GM12878 (cell line): ENCODE results near the gene FHIP1A. TPM values are rescaled to one million over a fixed set of nuclear protein-coding genes. Genes with fewer than 3 reads are reported as not detected.

ENCODE experiments used
- ATF7 ChIP-seq: fragments of 450-650 bp; IDR thresholded peaks from 2 replicates; pipeline ENCODE4 v1.6.1; 2016; ENCODE audit warnings: low read depth, mild to moderate bottlenecking
- BACH1 ChIP-seq: fragments of 450-650 bp; IDR thresholded peaks from 2 replicates; pipeline ENCODE4 v1.6.1; 2017; ENCODE audit warnings: mild to moderate bottlenecking, borderline replicate concordance
- CHD2 ChIP-seq: IDR thresholded peaks from 2 replicates; pipeline ENCODE4 v1.6.1; 2011; ENCODE audit warnings: low read depth, low read length, improper control_type of control experiment, borderline replicate concordance
- CHD4 ChIP-seq: fragments of 200-600 bp; sonication (generic); IDR thresholded peaks from 2 replicates; pipeline ENCODE4 v1.6.1; 2016; ENCODE audit warnings: mild to moderate bottlenecking
- CREM ChIP-seq: IDR thresholded peaks from 2 replicates; pipeline ENCODE4 v1.6.1; 2014; ENCODE audit warnings: antibody characterized with exemption, low read depth
- EP300 ChIP-seq, 2 experiments: fragments of 150-350 bp in 1 of 2; IDR thresholded peaks; 2 replicates each; pipeline ENCODE4 v1.6.1; 2011 to 2012; ENCODE audit warnings: low read depth in 2 of 2, low read length in 2 of 2, borderline replicate concordance in 1 of 2, improper control_type of control experiment in 1 of 2, inconsistent platforms in 1 of 2; ENCODE audit not compliant: control insufficient read depth in 1 of 2
- HCFC1 ChIP-seq: fragments of 150-350 bp; IDR thresholded peaks from 2 replicates; pipeline ENCODE4 v1.6.1; 2014; ENCODE audit warnings: low read length
- HSF1 ChIP-seq: fragments of 150-350 bp; IDR thresholded peaks from 2 replicates; pipeline ENCODE4 v1.6.1; 2014; ENCODE audit warnings: mild to moderate bottlenecking, low read depth, low read length
- KDM1A ChIP-seq: fragments of 200-600 bp; sonication (generic); IDR thresholded peaks from 2 replicates; pipeline ENCODE4 v1.6.1; 2016; ENCODE audit warnings: borderline replicate concordance
- LARP7 ChIP-seq: fragments of 450-650 bp; IDR thresholded peaks from 2 replicates; pipeline ENCODE4 v1.6.1; 2017; ENCODE audit warnings: mild to moderate bottlenecking
- MEF2B ChIP-seq: fragments of 450-650 bp; IDR thresholded peaks from 2 replicates; pipeline ENCODE4 v1.6.1; 2018; ENCODE audit warnings: mild to moderate bottlenecking, moderate library complexity; ENCODE audit not compliant: partially characterized antibody, poor library complexity, severe bottlenecking
- MTA3 ChIP-seq: IDR thresholded peaks from 2 replicates; pipeline ENCODE4 v1.6.1; 2012; ENCODE audit warnings: low read length, inconsistent platforms, borderline replicate concordance
- NKRF ChIP-seq: fragments of 450-650 bp; conservative IDR thresholded peaks from 2 replicates; pipeline ENCODE4 v1.6.1; 2017; ENCODE audit warnings: mild to moderate bottlenecking, moderate library complexity
- POLR2AphosphoS2 ChIP-seq: IDR thresholded peaks from 2 replicates; pipeline ENCODE4 v1.6.1; 2011; ENCODE audit warnings: low read depth, mild to moderate bottlenecking, low read length, improper control_type of control experiment, moderate library complexity
- POU2F2 ChIP-seq: IDR thresholded peaks from 3 replicates; pipeline ENCODE4 v1.6.1; 2011; ENCODE audit warnings: low read depth, mild to moderate bottlenecking, low read length, borderline replicate concordance
- SMC3 ChIP-seq: IDR thresholded peaks from 2 replicates; pipeline ENCODE4 v1.6.1; 2011; ENCODE audit warnings: low read length, improper control_type of control experiment, borderline replicate concordance
- SPI1 ChIP-seq: IDR thresholded peaks from 2 replicates; pipeline ENCODE4 v1.6.1; 2011; ENCODE audit warnings: low read depth, mild to moderate bottlenecking, low read length, moderate library complexity, borderline replicate concordance; ENCODE audit not compliant: insufficient read depth
- ZBED1 ChIP-seq: IDR thresholded peaks from 2 replicates; pipeline ENCODE4 v1.6.1; 2016; ENCODE audit warnings: borderline replicate concordance
- ZNF207 ChIP-seq: fragments of 450-650 bp; IDR thresholded peaks from 2 replicates; pipeline ENCODE4 v1.6.1; 2014; ENCODE audit warnings: antibody characterized with exemption, mild to moderate bottlenecking, borderline replicate concordance
- polyA plus RNA-seq, 11 experiments: library from polyadenylated mRNA; depleted of rRNA in 4 of 11; unstranded in 6 of 11; stranded (reverse) in 5 of 11; fragments of >200 nt; fragmentation: Nextera tagmentation in 4 of 11; fragmentation: Illumina TruSeq in 1 of 11; extraction: Ambion mirVana in 4 of 11; extraction: Trizol in 1 of 11; gene quantifications; 1 replicate in 1 of 11; 2 replicates in 10 of 11; pipeline versions ENCODE4 v1.2.1 to v1.2.3, GENCODE V29; 2011 to 2016; ENCODE audit warnings: inconsistent platforms in 2 of 11, missing spikeins in 2 of 11, low read depth in 1 of 11
- total RNA-seq, 4 experiments: library from RNA; depleted of rRNA in 3 of 4; stranded (reverse); fragments of >200 nt in 3 of 4; fragmentation: Illumina TruSeq in 1 of 4; extraction: Trizol in 1 of 4; gene quantifications; 2 replicates each; pipeline versions ENCODE4 v1.2.1 to v1.2.3, GENCODE V29; 2013 to 2021
- TF ChIP-seq, protein P1 (sequence below): IDR thresholded peaks from 2 replicates; pipeline ENCODE4 v1.6.1; 2011; ENCODE audit warnings: borderline replicate concordance, low read depth, mild to moderate bottlenecking, moderate library complexity, low read length; ENCODE audit not compliant: insufficient read depth, poor library complexity, severe bottlenecking
- TF ChIP-seq, protein P2 (sequence below): IDR thresholded peaks from 2 replicates; pipeline ENCODE4 v1.6.1; 2012; ENCODE audit warnings: mild to moderate bottlenecking, low read depth, low read length

Gene FHIP1A
- total and polyA plus RNA-seq, 10 of the 15 experiments (the other 5 are each of a cell fraction or from before 2014, with no cell fraction given), result 0.02 to 5.5 (median 0.13) TPM; not detected in 1

DNA sequence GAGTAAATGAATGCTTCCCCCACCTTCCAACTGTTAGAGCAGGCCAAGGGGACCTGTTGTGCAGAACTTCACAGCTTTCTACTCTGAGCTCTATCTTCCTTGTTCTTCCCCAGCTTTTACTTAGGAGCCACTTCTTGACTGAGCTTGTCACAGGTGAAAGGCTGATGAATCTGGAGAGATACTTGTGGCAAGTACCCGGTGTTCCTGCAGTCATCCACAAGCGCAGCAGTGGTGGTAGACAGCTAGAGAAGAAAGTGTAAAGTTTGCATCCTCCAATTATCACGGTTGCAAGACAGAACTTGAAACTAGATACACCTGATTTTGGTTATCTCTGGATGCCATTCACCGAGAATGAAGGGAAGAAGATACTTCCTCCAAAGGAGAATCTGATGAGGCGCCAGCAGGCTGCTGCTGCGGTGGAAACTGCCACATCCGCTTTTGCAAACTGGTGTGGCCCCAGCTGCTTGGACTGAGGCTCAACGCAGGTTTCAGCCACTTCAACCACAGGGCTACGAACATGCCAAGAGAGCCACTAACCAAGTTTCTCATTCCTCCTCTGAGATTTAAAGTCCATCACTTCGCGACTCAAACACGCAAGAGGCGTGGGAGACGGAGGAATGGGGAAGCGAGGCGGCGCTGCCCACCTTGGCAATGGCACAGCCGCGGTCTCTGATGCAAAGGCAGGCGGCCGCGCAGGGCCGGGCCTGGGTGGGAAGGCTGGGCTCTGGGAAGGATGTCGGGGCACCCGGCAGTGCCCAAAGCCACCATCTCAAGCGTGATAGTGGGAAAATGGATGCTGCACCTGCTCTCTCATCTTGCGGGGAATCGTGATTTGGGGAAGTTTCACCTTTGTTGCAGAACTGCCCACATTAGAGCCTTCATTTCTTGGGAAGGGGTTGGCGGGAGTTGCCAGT lies 1.3 kb upstream of the FHIP1A start (continued):
- TF ChIP-seq, protein P1, sequence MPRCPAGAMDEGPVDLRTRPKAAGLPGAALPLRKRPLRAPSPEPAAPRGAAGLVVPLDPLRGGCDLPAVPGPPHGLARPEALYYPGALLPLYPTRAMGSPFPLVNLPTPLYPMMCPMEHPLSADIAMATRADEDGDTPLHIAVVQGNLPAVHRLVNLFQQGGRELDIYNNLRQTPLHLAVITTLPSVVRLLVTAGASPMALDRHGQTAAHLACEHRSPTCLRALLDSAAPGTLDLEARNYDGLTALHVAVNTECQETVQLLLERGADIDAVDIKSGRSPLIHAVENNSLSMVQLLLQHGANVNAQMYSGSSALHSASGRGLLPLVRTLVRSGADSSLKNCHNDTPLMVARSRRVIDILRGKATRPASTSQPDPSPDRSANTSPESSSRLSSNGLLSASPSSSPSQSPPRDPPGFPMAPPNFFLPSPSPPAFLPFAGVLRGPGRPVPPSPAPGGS, result no peak
- TF ChIP-seq ATF7 (no peak), CREM (peak; percentile 33; the same call in 1 of the 2 replicates), NKRF (no peak), CHD4 (no peak), HCFC1 (no peak), ZBED1 (no peak), EP300 (IDR thresholded peaks at IDR 0.05; ENCODE audit: borderline replicate concordance in 1 of 2, control insufficient read depth in 1 of 2, low read depth in 2 of 2, low read length in 2 of 2) (peak; percentile 74 to 76), POU2F2 (peak; percentile 60; the same call in 1 of the 3 replicates), MTA3 (no peak; the same call in 1 of the 2 replicates), SPI1 (peak; percentile 85), SMC3 (peak; percentile 14; the same call in 1 of the 2 replicates), ZNF207 (no peak), MEF2B (no peak), HSF1 (no peak), POLR2AphosphoS2 (no peak), KDM1A (no peak), LARP7 (no peak), CHD2 (peak; percentile 64; the same call in 1 of the 2 replicates), BACH1 (peak; percentile 43; the same call in 1 of the 2 replicates)
- TF ChIP-seq, protein P2, sequence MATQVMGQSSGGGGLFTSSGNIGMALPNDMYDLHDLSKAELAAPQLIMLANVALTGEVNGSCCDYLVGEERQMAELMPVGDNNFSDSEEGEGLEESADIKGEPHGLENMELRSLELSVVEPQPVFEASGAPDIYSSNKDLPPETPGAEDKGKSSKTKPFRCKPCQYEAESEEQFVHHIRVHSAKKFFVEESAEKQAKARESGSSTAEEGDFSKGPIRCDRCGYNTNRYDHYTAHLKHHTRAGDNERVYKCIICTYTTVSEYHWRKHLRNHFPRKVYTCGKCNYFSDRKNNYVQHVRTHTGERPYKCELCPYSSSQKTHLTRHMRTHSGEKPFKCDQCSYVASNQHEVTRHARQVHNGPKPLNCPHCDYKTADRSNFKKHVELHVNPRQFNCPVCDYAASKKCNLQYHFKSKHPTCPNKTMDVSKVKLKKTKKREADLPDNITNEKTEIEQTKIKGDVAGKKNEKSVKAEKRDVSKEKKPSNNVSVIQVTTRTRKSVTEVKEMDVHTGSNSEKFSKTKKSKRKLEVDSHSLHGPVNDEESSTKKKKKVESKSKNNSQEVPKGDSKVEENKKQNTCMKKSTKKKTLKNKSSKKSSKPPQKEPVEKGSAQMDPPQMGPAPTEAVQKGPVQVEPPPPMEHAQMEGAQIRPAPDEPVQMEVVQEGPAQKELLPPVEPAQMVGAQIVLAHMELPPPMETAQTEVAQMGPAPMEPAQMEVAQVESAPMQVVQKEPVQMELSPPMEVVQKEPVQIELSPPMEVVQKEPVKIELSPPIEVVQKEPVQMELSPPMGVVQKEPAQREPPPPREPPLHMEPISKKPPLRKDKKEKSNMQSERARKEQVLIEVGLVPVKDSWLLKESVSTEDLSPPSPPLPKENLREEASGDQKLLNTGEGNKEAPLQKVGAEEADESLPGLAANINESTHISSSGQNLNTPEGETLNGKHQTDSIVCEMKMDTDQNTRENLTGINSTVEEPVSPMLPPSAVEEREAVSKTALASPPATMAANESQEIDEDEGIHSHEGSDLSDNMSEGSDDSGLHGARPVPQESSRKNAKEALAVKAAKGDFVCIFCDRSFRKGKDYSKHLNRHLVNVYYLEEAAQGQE, result no peak
